HepG2 (cell line): ENCODE results near the gene ALDH4A1. TPM values are rescaled to one million over a fixed set of nuclear protein-coding genes. Genes with fewer than 3 reads are reported as not detected.

Source experiments
- ATAC-seq: fragments of 200-7000 bp; cut with Tn5 transposase; 3 replicates; pipeline ENCODE4 v1.9.1; 2020; ENCODE audit warnings: mild to moderate bottlenecking, moderate library complexity
- BruUV-seq: library from RNA; stranded (reverse); fragments of 400-500 nt; replicated peaks from 2 replicates; lab custom pipeline; 2021; lab: Mats Ljungman, UMichigan
- CTCF ChIA-PET: fragments of 300-600 bp; formaldehyde crosslinking; extraction: SDS; loops from one replicate; lab custom pipeline; 2021; ENCODE audit warnings: low total read pairs, inconsistent platforms, low intra/inter-chr PET ratio; lab: Yijun Ruan, JAX
- POLR2A ChIA-PET: fragments of 350-600 bp; sonication (Branson Sonifier 250); formaldehyde crosslinking; loops from one replicate; lab custom pipeline; 2020; ENCODE audit warnings: antibody characterized with exemption, inconsistent platforms; lab: Yijun Ruan, JAX
- DNase-seq: peaks from one replicate; pipeline ENCODE4 v3.0.0-alpha.2; 2015; ENCODE audit warnings: low spot score
- FAIRE-seq: peaks from 3 replicates; lab custom pipeline; 2011; peaks lifted over from hg19 to GRCh38; lab: Jason Lieb, UNC
- H2AFZ ChIP-seq: one replicate; pipeline ENCODE4 v1.6.1; 2011; ENCODE audit warnings: low read length, inconsistent platforms
- H3K27ac ChIP-seq: fragments of 300-600 bp; 3 replicates; pipeline ENCODE4 v1.8.0; 2011; ENCODE audit warnings: mixed run types, mild to moderate bottlenecking, mixed read lengths, low read length, inconsistent platforms; ENCODE audit not compliant: insufficient read depth; ENCODE audit errors: extremely low read length
- H3K27me3 ChIP-seq, 2 experiments: fragments of 200-600 bp in 1 of 2; 2 replicates in 1 of 2; 3 replicates in 1 of 2; pipeline versions ENCODE4 v1.6.0 to v1.8.0; 2011; ENCODE audit warnings: low read length in 2 of 2, mild to moderate bottlenecking in 2 of 2, moderate library complexity in 2 of 2, inconsistent platforms in 1 of 2; ENCODE audit not compliant: insufficient read depth in 2 of 2, control insufficient read depth in 1 of 2
- H3K36me3 ChIP-seq, 2 experiments: fragments of 200-600 bp in 1 of 2; replicated peaks in 1 of 2; 2 replicates in 1 of 2; 3 replicates in 1 of 2; pipeline versions ENCODE4 v1.5.1 to v1.8.0; 2011; ENCODE audit warnings: low read length in 2 of 2, inconsistent platforms in 1 of 2; ENCODE audit not compliant: insufficient read depth in 2 of 2, control insufficient read depth in 1 of 2
- H3K4me1 ChIP-seq: 2 replicates; pipeline ENCODE4 v1.5.1; 2012; ENCODE audit warnings: low read length, inconsistent platforms; ENCODE audit not compliant: insufficient read depth
- H3K4me2 ChIP-seq: 2 replicates; pipeline ENCODE4 v1.6.0; 2011; ENCODE audit warnings: low read depth, low read length, inconsistent platforms
- H3K4me3 ChIP-seq, 3 experiments: fragments of 200-600 bp in 1 of 3; sonication (generic), shearing (Covaris generic) in 1 of 3; replicated peaks in 1 of 3; 2 replicates each; pipeline ENCODE4 v1.5.1; 2011 to 2016; ENCODE audit warnings: low read length in 3 of 3, inconsistent platforms in 2 of 3, low read depth in 2 of 3, mild to moderate bottlenecking in 2 of 3, control low read depth in 1 of 3, mixed read lengths in 1 of 3; ENCODE audit not compliant: insufficient read depth in 1 of 3
- H3K79me2 ChIP-seq: one replicate; pipeline ENCODE4 v1.6.1; 2011; ENCODE audit warnings: low read length, inconsistent platforms; ENCODE audit not compliant: insufficient read depth
- H3K9ac ChIP-seq: 2 replicates; pipeline ENCODE4 v1.6.0; 2011; ENCODE audit warnings: mild to moderate bottlenecking, low read depth, low read length, inconsistent platforms; ENCODE audit not compliant: insufficient read depth
- H3K9me3 ChIP-seq: 2 replicates; pipeline ENCODE4 v1.5.1; 2012; ENCODE audit warnings: mild to moderate bottlenecking, low read length
- H4K20me1 ChIP-seq: 2 replicates; pipeline ENCODE4 v1.6.0; 2011; ENCODE audit warnings: inconsistent platforms, mild to moderate bottlenecking, low read length, moderate library complexity; ENCODE audit not compliant: insufficient read depth
- AGO2 ChIP-seq: fragments of 200-400 bp; formaldehyde crosslinking; optimal IDR thresholded peaks from 2 replicates; pipeline ENCODE3; 2017; ENCODE audit warnings: mild to moderate bottlenecking, low read depth, low read length, moderate library complexity
- ARNT ChIP-seq: fragments of 450-650 bp; IDR thresholded peaks from 2 replicates; pipeline ENCODE4 v1.6.1; 2017
- ATAD3A ChIP-seq: sonication (generic); formaldehyde crosslinking; IDR thresholded peaks from 2 replicates; pipeline ENCODE4 v1.4.0; 2020; ENCODE audit warnings: missing genetic modification reagents
- ELF3 ChIP-seq: IDR thresholded peaks from 2 replicates; pipeline ENCODE4 v1.6.1; 2016; ENCODE audit warnings: missing genetic modification reagents, missing compliant biosample characterization
- FOXJ3 ChIP-seq: sonication (generic); formaldehyde crosslinking; IDR thresholded peaks from 2 replicates; pipeline ENCODE4 v1.4.0; 2020; ENCODE audit warnings: missing genetic modification reagents, mild to moderate bottlenecking, borderline replicate concordance
- HMGA1 ChIP-seq: sonication (generic); formaldehyde crosslinking; conservative IDR thresholded peaks from 2 replicates; pipeline ENCODE4 v1.4.0; 2020; ENCODE audit warnings: missing genetic modification reagents
- MAFK ChIP-seq, 2 experiments: IDR thresholded peaks in 1 of 2; conservative IDR thresholded peaks in 1 of 2; 2 replicates each; pipeline ENCODE4 v1.6.1; 2011; ENCODE audit warnings: improper control_type of control experiment in 2 of 2, low read length in 2 of 2
- MED8 ChIP-seq: sonication (generic); formaldehyde crosslinking; IDR thresholded peaks from 2 replicates; pipeline ENCODE4 v1.8.1; 2023; ENCODE audit warnings: mild to moderate bottlenecking, missing genetic modification reagents; ENCODE audit not compliant: insufficient replicate concordance
- MIER2 ChIP-seq: IDR thresholded peaks from 2 replicates; pipeline ENCODE4 v1.6.1; 2016; ENCODE audit warnings: missing biosample characterization, missing genetic modification reagents
- PRMT3 ChIP-seq: sonication (generic); formaldehyde crosslinking; IDR thresholded peaks from 2 replicates; pipeline ENCODE4 v1.8.1; 2022; ENCODE audit warnings: low read depth, mild to moderate bottlenecking, moderate library complexity, missing genetic modification reagents, borderline replicate concordance
- RORA ChIP-seq: sonication (generic); formaldehyde crosslinking; IDR thresholded peaks from 2 replicates; pipeline ENCODE4 v1.5.0; 2020; ENCODE audit warnings: mild to moderate bottlenecking, missing genetic modification reagents, moderate library complexity
- TCF12 ChIP-seq, 2 experiments: fragments of 450-650 bp in 1 of 2; sonication (generic) in 1 of 2; formaldehyde crosslinking in 1 of 2; IDR thresholded peaks; 2 replicates each; pipeline versions ENCODE4 v1.6.1 to v1.8.0; 2017 to 2022; ENCODE audit warnings: antibody characterized with exemption in 1 of 2, mild to moderate bottlenecking in 1 of 2, missing genetic modification reagents in 1 of 2, moderate library complexity in 1 of 2
- ZC3H13 ChIP-seq: sonication (generic); formaldehyde crosslinking; IDR thresholded peaks from 2 replicates; pipeline ENCODE4 v1.8.1; 2023; ENCODE audit warnings: mild to moderate bottlenecking, missing genetic modification reagents, moderate library complexity
- ZNF136 ChIP-seq: sonication (generic); formaldehyde crosslinking; IDR thresholded peaks from 2 replicates; pipeline ENCODE4 v1.8.1; 2022; ENCODE audit warnings: low read depth, mild to moderate bottlenecking, moderate library complexity, missing genetic modification reagents
- ZNF367 ChIP-seq: sonication (generic); formaldehyde crosslinking; IDR thresholded peaks from 2 replicates; pipeline ENCODE4 v1.4.0; 2020; ENCODE audit warnings: missing genetic modification reagents, borderline replicate concordance
- ZNF432 ChIP-seq: sonication (generic); formaldehyde crosslinking; IDR thresholded peaks from 2 replicates; pipeline ENCODE4 v1.5.0; 2020; ENCODE audit warnings: missing genetic modification reagents, mild to moderate bottlenecking, borderline replicate concordance
- ZNF572 ChIP-seq: sonication (generic); formaldehyde crosslinking; IDR thresholded peaks from 2 replicates; pipeline ENCODE4 v1.5.1; 2020; ENCODE audit warnings: mild to moderate bottlenecking, missing genetic modification reagents
- WGBS: methylation state at CpG from one replicate; pipeline ENCODE4 v1.1.6; 2017; ENCODE audit warnings: low lambda C conversion rate; 5-methylcytosine and 5-hydroxymethylcytosine counted together
- in situ Hi-C: cut with HindIII; loops from 2 replicates; pipeline ENCODE4 v1.10.0; 2017; ENCODE audit warnings: low pct_unique_long_range_greater_than_20kb; ENCODE audit not compliant: extremely low pct_ligation_motif_present
- intact Hi-C: fragments of 100-400 bp; cut with micrococcal nuclease; formaldehyde crosslinking; loops from one replicate; pipeline ENCODE4 v1.10.0; 2022; ENCODE audit not compliant: unreplicated experiment
- polyA plus RNA-seq, 8 experiments: library from polyadenylated mRNA; depleted of rRNA in 3 of 8; stranded (reverse) in 7 of 8; unstranded in 1 of 8; fragments of >200 nt; fragmentation: Illumina TruSeq in 4 of 8; extraction: Trizol in 4 of 8; gene quantifications; 2 replicates each; pipeline versions ENCODE4 v1.2.1 to v1.2.3, GENCODE V29; 2011 to 2016; ENCODE audit warnings: low read depth in 4 of 8, missing spikeins in 1 of 8, mixed read lengths in 1 of 8; ENCODE audit not compliant: insufficient read depth in 1 of 8
- total RNA-seq, 5 experiments: library from RNA; depleted of rRNA; stranded (reverse); fragments of >200 nt; fragmentation: Illumina TruSeq; extraction: Trizol; gene quantifications; 2 replicates each; pipeline ENCODE4 v1.2.3, GENCODE V29; 2016; ENCODE audit warnings: low read depth in 1 of 5
- TF ChIP-seq, protein P1 (sequence below): sonication (generic); formaldehyde crosslinking; IDR thresholded peaks from 2 replicates; pipeline ENCODE4 v1.8.0; 2022; ENCODE audit warnings: missing genetic modification reagents, low read depth, mild to moderate bottlenecking, borderline replicate concordance
- TF ChIP-seq, protein P2 (sequence below): sonication (generic); formaldehyde crosslinking; conservative IDR thresholded peaks from 2 replicates; pipeline ENCODE4 v1.4.0; 2020; ENCODE audit warnings: mild to moderate bottlenecking, missing genetic modification reagents, moderate library complexity
- TF ChIP-seq, protein P3 (sequence below): sonication (generic); formaldehyde crosslinking; IDR thresholded peaks from 2 replicates; pipeline ENCODE4 v1.5.0; 2020; ENCODE audit warnings: mild to moderate bottlenecking, missing genetic modification reagents, borderline replicate concordance

The ALDH4A1 gene
- total and polyA plus RNA-seq, 2 of the 13 experiments (the other 11 are each of a cell fraction or from before 2014, with no cell fraction given), result 76.4 to 240 TPM

DNA sequence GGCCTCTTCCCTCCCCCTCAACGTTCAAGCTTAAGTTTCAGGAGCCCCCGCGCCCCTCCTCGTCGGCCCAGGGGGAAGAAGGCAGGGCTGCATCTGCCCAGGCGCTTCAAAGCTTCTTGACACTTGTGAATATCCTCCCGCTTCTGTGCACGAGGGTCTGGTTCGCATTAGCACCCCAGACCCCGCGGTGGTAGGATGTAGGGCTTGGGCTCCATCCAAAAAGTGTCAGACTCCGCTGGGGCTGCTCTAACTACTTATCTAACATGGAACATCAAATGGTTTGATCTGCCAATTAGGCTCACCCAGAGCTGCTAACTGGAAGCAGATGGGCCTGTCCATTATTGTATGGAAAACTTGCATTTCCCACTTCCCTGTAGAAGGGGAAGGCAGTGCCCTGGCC lies 71.8 kb downstream of the ALDH4A1 start:
- Histone ChIP-seq H3K9ac (no peak overlapping the region), H3K9me3 (no peaks in the 10 kb centered on the region), H3K4me3 (no peak overlapping the region), H3K36me3 (no peaks in the 10 kb centered on the region), H3K79me2 (no peaks in the 10 kb centered on the region), H3K4me1 (no peaks in the 10 kb centered on the region), H3K27ac (no peak overlapping the region)
- no TSS peak for BruUV-seq
- intact Hi-C loops (no loop called here), in situ Hi-C loops (no loop called here)
- 0% methylated on average over 1 of the region's 12 CpGs for WGBS
- ATAC-seq, result no peak
- TF ChIP-seq ARNT (no peak), ZNF432 (CRISPR knock-in tag) (no peak), MED8 (CRISPR knock-in tag) (no peak), AGO2 (no peak), ELF3 (CRISPR knock-in tag) (no peak), MIER2 (no peak), ZC3H13 (CRISPR knock-in tag) (no peak), PRMT3 (CRISPR knock-in tag) (no peak), RORA (CRISPR knock-in tag) (no peak), FOXJ3 (CRISPR knock-in tag) (no peak), ATAD3A (no peak), MAFK (conservative IDR thresholded peaks at IDR 0.05 in 1 of 2, IDR thresholded peaks at IDR 0.05 in 1 of 2; ENCODE audit: low read length in 2 of 2) (no peak), ZNF367 (CRISPR knock-in tag) (no peak), TCF12 (IDR thresholded peaks at IDR 0.05) (no peak), TCF12 (CRISPR knock-in tag; IDR thresholded peaks at IDR 0.05) (no peak), ZNF136 (no peak), ZNF572 (CRISPR knock-in tag) (no peak), HMGA1 (CRISPR knock-in tag) (no peak)
- TF ChIP-seq, protein P1, sequence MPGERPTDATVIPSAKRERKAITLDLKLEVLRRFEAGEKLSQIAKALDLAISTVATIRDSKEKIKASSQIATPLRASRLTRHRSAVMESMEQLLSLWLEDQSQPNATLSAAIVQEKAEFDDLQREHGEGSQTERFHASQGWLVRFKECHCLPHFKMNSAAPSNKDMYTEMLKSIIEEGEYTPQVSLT (CRISPR knock-in tag), result no peak
- TF ChIP-seq, protein P2, sequence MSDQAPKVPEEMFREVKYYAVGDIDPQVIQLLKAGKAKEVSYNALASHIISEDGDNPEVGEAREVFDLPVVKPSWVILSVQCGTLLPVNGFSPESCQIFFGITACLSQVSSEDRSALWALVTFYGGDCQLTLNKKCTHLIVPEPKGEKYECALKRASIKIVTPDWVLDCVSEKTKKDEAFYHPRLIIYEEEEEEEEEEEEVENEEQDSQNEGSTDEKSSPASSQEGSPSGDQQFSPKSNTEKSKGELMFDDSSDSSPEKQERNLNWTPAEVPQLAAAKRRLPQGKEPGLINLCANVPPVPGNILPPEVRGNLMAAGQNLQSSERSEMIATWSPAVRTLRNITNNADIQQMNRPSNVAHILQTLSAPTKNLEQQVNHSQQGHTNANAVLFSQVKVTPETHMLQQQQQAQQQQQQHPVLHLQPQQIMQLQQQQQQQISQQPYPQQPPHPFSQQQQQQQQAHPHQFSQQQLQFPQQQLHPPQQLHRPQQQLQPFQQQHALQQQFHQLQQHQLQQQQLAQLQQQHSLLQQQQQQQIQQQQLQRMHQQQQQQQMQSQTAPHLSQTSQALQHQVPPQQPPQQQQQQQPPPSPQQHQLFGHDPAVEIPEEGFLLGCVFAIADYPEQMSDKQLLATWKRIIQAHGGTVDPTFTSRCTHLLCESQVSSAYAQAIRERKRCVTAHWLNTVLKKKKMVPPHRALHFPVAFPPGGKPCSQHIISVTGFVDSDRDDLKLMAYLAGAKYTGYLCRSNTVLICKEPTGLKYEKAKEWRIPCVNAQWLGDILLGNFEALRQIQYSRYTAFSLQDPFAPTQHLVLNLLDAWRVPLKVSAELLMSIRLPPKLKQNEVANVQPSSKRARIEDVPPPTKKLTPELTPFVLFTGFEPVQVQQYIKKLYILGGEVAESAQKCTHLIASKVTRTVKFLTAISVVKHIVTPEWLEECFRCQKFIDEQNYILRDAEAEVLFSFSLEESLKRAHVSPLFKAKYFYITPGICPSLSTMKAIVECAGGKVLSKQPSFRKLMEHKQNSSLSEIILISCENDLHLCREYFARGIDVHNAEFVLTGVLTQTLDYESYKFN, result no peak
- TF ChIP-seq, protein P3, sequence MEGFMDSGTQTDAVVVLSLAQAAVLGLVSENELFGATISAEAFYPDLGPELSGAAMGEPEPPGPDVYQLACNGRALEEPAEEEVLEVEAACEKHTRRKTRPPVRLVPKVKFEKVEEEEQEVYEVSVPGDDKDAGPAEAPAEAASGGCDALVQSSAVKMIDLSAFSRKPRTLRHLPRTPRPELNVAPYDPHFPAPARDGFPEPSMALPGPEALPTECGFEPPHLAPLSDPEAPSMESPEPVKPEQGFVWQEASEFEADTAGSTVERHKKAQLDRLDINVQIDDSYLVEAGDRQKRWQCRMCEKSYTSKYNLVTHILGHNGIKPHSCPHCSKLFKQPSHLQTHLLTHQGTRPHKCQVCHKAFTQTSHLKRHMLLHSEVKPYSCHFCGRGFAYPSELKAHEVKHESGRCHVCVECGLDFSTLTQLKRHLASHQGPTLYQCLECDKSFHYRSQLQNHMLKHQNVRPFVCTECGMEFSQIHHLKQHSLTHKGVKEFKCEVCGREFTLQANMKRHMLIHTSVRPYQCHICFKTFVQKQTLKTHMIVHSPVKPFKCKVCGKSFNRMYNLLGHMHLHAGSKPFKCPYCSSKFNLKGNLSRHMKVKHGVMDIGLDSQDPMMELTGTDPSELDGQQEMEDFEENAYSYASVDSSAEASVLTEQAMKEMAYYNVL, result no peak
- TF ChIP-seq, all 625 proteins: peak for 0
- Histone ChIP-seq H2AFZ (no peak overlapping the region), H4K20me1 (no peaks in the 10 kb centered on the region), H3K4me2 (no peak overlapping the region), H3K27me3 (peaks cover 0 to 31% of the 10 kb centered on the region in 2 experiments; a peak in 3 of 5 replicates)
- CTCF ChIA-PET, result no interaction called here
- DNase-seq (no peak), FAIRE-seq (no peak)
- POLR2A ChIA-PET, result no interaction called here
